Activated T-helper 1 cell treated with anti-CD3 and anti-CD28 coated beads, Interleukin-12 subunit alpha, Interleukin-12 subunit beta, Interleukin-2, Interleukin-4 antibody, amounts not matched to agents 30 ng/mL and 10 ng/mL and 1 ng/mL, durations not matched to agents 14 hours and 24 hours and 36 hours (primary cell): ENCODE data around the gene NFIA. TPM values are rescaled to one million over a fixed set of nuclear protein-coding genes. Genes with fewer than 3 reads are reported as not detected.
A peak's percentile ranks its signal among the peaks of the same experiment; 100 is the strongest.
"Not testable (repeated sequence)": the region's sequence is repeated elsewhere in the genome, so short reads cannot be mapped to it uniquely, and the experiment has no call there.

Experiments
- DNase-seq: peaks from one replicate; pipeline ENCODE4 v3.0.0; 2021; ENCODE audit warnings: low spot score
- H3K27ac Mint-ChIP-seq: one replicate; pipeline ENCODE4 v1.8.0; 2021; ENCODE audit warnings: mild to moderate bottlenecking, mixed read lengths
- H3K27me3 Mint-ChIP-seq: one replicate; pipeline ENCODE4 v1.8.0; 2022; ENCODE audit warnings: mild to moderate bottlenecking, moderate library complexity, mixed read lengths; ENCODE audit not compliant: insufficient read depth
- H3K36me3 Mint-ChIP-seq: one replicate; pipeline ENCODE4 v1.8.0; 2021; ENCODE audit warnings: low read depth, mixed read lengths
- H3K4me1 Mint-ChIP-seq: one replicate; pipeline ENCODE4 v1.8.0; 2021; ENCODE audit warnings: low read depth, mixed read lengths
- H3K4me3 Mint-ChIP-seq: one replicate; pipeline ENCODE4 v1.8.0; 2021; ENCODE audit warnings: mild to moderate bottlenecking, moderate library complexity, mixed read lengths
- H3K9me3 Mint-ChIP-seq: one replicate; pipeline ENCODE4 v1.8.0; 2021; ENCODE audit warnings: mixed read lengths
- intact Hi-C: fragments of 100-400 bp; cut with micrococcal nuclease; formaldehyde crosslinking; loops from one replicate; pipeline ENCODE4 v1.15.1; 2024
- total RNA-seq: library from RNA; stranded (reverse); gene quantifications from 2 replicates; pipeline ENCODE4 v1.2.3, GENCODE V29; 2022

The NFIA gene
- total RNA-seq, 1 donor from 2014 or later = 0.41 TPM

GRCh38 chr1:61071205-61072130 lies 10.9 kb upstream of the NFIA start:
- Mint-ChIP-seq H3K4me1 (peaks cover 3% of the 10 kb centered on the region), H3K27ac (no peak overlapping the region), H3K27me3 (peaks cover 28% of the 10 kb centered on the region), H3K9me3 (no peaks in the 10 kb centered on the region), H3K4me3 (no peak overlapping the region), H3K36me3 (no peaks in the 10 kb centered on the region)
- intact Hi-C loops = no loop called here
- DNase-seq = no peak

GRCh38 chr1:61073871-61074270 lies 8.5 kb upstream of the NFIA start:
- Mint-ChIP-seq H3K27me3 (peaks cover 34% of the 10 kb centered on the region), H3K4me1 (peaks cover 21% of the 10 kb centered on the region), H3K4me3 (no peak overlapping the region), H3K36me3 (no peaks in the 10 kb centered on the region), H3K9me3 (no peaks in the 10 kb centered on the region), H3K27ac (no peak overlapping the region)
- DNase-seq = no peak
- intact Hi-C loops = no loop called here

- intact Hi-C loops = loop anchor here (2.0 kb wide), 2 partner anchors 257 to 667 kb away; partner anchors contain the start of gene PATJ
- H3K4me3 Mint-ChIP-seq = peak overlapping the region; percentile 92
- peaks cover 45% of the 10 kb centered on the region for H3K27me3 Mint-ChIP-seq
- not testable (repeated sequence) for H3K9me3 Mint-ChIP-seq, H3K27ac Mint-ChIP-seq, H3K36me3 Mint-ChIP-seq, DNase-seq
- peaks cover 35% of the 10 kb centered on the region for H3K4me1 Mint-ChIP-seq
These were observed 6.5 kb upstream of the NFIA start for GRCh38 chr1:61075833-61076232.

GRCh38 chr1:61076728-61077675 lies 5.4 kb upstream of the NFIA start:
- DNase-seq = peak; percentile 59
- Mint-ChIP-seq H3K36me3 (peaks cover 1% of the 10 kb centered on the region), H3K27me3 (peaks cover 47% of the 10 kb centered on the region), H3K9me3 (no peaks in the 10 kb centered on the region), H3K4me1 (peaks cover 43% of the 10 kb centered on the region), H3K27ac (peak overlapping the region; percentile 73), H3K4me3 (peak overlapping the region; percentile 92)
- intact Hi-C loops = loop anchor here (1.0 to 2.0 kb wide), 3 partner anchors 20 to 666 kb away; partner anchors contain the start of gene PATJ

- intact Hi-C loops = loop anchor here (1.0 to 2.0 kb wide), 4 partner anchors 21 to 665 kb away; partner anchors contain the start of gene PATJ
These were observed 4.5 kb upstream of the NFIA start for GRCh38 chr1:61077676-61078541.

GRCh38 chr1:61078618-61079295 lies 3.6 kb upstream of the NFIA start:
- Mint-ChIP-seq H3K36me3 (peaks cover 2% of the 10 kb centered on the region), H3K27me3 (peaks cover 48% of the 10 kb centered on the region), H3K4me1 (peaks cover 44% of the 10 kb centered on the region)

More at GRCh38 chr1:61077676-61078541, 4.5 kb upstream of the NFIA start:
- peaks cover 1% of the 10 kb centered on the region for H3K36me3 Mint-ChIP-seq
- peaks cover 50% of the 10 kb centered on the region for H3K27me3 Mint-ChIP-seq
- H3K4me1 Mint-ChIP-seq = peaks cover 43% of the 10 kb centered on the region
- DNase-seq = peak; percentile 80
- no peaks in the 10 kb centered on the region for H3K9me3 Mint-ChIP-seq
- peak overlapping the region; percentile 16 for H3K27ac Mint-ChIP-seq
- H3K4me3 Mint-ChIP-seq = peak overlapping the region; percentile 92

GRCh38 chr1:61079296-61079897 lies 3.0 kb upstream of the NFIA start:
- H3K36me3 Mint-ChIP-seq = peaks cover 3% of the 10 kb centered on the region
- no peak overlapping the region for H3K27ac Mint-ChIP-seq
- no peak for DNase-seq
- no peaks in the 10 kb centered on the region for H3K9me3 Mint-ChIP-seq
- no peak overlapping the region for H3K4me3 Mint-ChIP-seq
- intact Hi-C loops = no loop called here
- H3K4me1 Mint-ChIP-seq = peaks cover 50% of the 10 kb centered on the region
- peaks cover 52% of the 10 kb centered on the region for H3K27me3 Mint-ChIP-seq

More at GRCh38 chr1:61078618-61079295, 3.6 kb upstream of the NFIA start:
- no peak for DNase-seq
- Mint-ChIP-seq H3K9me3 (no peaks in the 10 kb centered on the region), H3K27ac (no peak overlapping the region), H3K4me3 (no peak overlapping the region)
- intact Hi-C loops = loop anchor here (1.0 kb wide), 1 partner anchor 28 kb away; no protein-coding TSS in a partner anchor

GRCh38 chr1:61079898-61080336 lies 2.4 kb upstream of the NFIA start:
- Mint-ChIP-seq H3K27ac (no peak overlapping the region), H3K4me1 (peaks cover 50% of the 10 kb centered on the region), H3K27me3 (peaks cover 58% of the 10 kb centered on the region), H3K9me3 (no peaks in the 10 kb centered on the region), H3K4me3 (peak overlapping the region; percentile 59), H3K36me3 (peaks cover 3% of the 10 kb centered on the region)
- intact Hi-C loops = loop anchor here (5.0 kb wide), 1 partner anchor 1357 kb away; the partner anchor contains the start of gene USP1
- no peak for DNase-seq

- Mint-ChIP-seq H3K27ac (no peak overlapping the region), H3K27me3 (peaks cover 63% of the 10 kb centered on the region), H3K36me3 (peaks cover 3% of the 10 kb centered on the region), H3K4me1 (peaks cover 50% of the 10 kb centered on the region), H3K9me3 (no peaks in the 10 kb centered on the region), H3K4me3 (peak overlapping the region; percentile 49)
- intact Hi-C loops = loop anchor here (5.0 kb wide), 1 partner anchor 1357 kb away; the partner anchor contains the start of gene USP1
- DNase-seq = no peak
These were observed 1.8 kb upstream of the NFIA start for GRCh38 chr1:61080413-61081143.

- Mint-ChIP-seq H3K9me3 (no peaks in the 10 kb centered on the region), H3K36me3 (peaks cover 3% of the 10 kb centered on the region), H3K27me3 (peaks cover 65% of the 10 kb centered on the region), H3K4me3 (peak overlapping the region; percentile 61), H3K4me1 (peaks cover 50% of the 10 kb centered on the region), H3K27ac (peak overlapping the region; percentile 32)
- intact Hi-C loops = loop anchor here (5.0 kb wide), 1 partner anchor 1356 kb away; the partner anchor contains the start of gene USP1
- DNase-seq = no peak
These were observed 1.1 kb upstream of the NFIA start for GRCh38 chr1:61081144-61081685.
